ENCODE measurements around the gene SEC31A.

Gene SEC31A

DNA sequence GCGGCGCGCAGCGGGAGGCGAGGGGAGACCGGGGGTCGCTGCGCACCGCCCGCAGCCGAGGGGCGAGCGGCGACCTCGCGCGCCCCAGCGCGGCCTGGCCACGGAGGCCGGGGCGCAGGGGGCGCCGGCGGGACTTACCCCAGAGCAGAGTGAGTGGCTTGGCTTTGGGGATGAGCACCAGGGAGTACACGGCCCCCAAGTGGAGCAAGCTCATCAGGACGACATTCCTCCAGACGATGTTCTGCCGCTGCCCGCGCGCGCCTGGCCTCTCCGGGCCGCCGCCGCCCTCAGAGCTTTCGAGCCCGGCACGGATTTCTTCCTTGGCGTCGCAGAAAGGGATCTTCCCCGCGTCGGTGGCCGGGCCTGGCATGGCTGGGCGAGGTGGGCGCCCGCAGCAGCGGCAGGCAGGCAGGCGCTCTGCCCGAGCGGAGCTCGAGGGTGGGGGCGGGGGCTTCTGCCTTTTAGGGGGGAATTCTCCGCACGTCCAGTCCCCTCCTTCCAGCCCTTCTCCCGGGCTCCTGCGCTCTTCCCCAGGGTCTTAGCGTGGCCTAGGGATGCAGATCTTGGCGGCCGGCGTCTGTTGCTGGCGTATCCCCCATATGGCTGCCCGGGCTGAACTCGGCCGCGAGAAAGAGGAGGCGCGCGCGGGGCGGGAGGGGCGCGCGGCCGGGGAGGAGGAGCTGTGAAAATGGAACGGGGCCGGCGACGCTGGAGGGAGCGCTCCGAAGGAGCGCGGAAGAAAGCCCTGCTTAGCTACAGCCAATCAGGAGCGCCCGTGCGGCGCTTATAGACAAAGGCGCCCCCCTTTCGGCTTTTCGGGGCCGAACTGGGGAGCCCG lies 92.6 kb downstream of the SEC31A start, which contains the start of gene SCD5:
Gene SCD5 (minus strand): TSS at position 629 of the 838 bp plus-strand sequence. CDS start 259 bp downstream, at position 370.
- Histone ChIP-seq H3K9ac (ENCODE audit: low read length) (peak within 1 kb of the TSS; percentile 12), H3K36me3 (ENCODE audit: control insufficient read depth, insufficient read depth, low read length) (no peaks in the 10 kb centered on the region), H3K27me3 (ENCODE audit: control insufficient read depth, insufficient read depth, low read length) (peaks cover 29% of the 10 kb centered on the region), H3K9me3 (ENCODE audit: control insufficient read depth, low read length) (no peaks in the 10 kb centered on the region), H3K4me1 (ENCODE audit: control insufficient read depth, insufficient read depth, low read length) (peaks cover 17% of the 10 kb centered on the region), H3K4me3 (ENCODE audit: low read length) (peak within 1 kb of the TSS; percentile 5)

DNA sequence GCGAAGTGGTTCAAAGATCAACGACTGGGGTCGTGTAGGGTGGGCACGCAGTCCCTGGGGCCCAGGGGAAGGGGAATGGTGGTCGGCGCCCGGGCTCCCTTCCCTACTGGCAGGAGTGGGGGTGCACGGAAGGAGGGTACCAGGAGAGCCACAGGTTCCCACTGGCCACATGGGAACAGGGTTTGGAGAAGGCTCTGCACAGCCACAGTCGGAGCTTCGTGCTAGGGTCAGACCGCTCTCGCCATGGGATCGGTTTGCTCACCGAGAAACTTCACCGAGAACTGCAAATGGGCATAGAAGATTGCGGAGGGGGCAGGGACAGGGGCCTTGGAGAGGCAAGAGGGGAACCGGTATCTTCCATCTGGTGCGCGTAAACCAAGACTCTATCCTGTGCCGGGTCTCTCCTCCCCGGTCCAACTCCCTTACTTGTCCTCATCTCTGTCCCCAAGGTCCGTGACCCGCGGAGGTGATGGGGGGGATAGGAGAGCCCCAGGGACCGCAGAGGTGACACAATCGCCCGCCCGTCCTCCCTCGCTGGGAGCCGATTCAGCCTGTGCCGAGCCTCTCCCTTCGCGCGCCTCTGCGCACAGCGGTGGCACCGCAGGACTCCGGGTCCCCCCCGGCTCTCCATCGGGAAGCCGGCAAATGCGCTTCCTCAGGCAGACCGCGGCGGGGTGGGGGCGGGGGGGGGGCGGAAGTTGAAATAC lies 93.4 kb downstream of the SEC31A start:
- no peaks in the 10 kb centered on the region for H3K36me3 ChIP-seq (ENCODE audit: control insufficient read depth, insufficient read depth, low read length)
- H3K4me1 ChIP-seq (ENCODE audit: control insufficient read depth, insufficient read depth, low read length), result peaks cover 17% of the 10 kb centered on the region
- peaks cover 29% of the 10 kb centered on the region for H3K27me3 ChIP-seq (ENCODE audit: control insufficient read depth, insufficient read depth, low read length)
- no peaks in the 10 kb centered on the region for H3K9me3 ChIP-seq (ENCODE audit: control insufficient read depth, low read length)
- H3K9ac ChIP-seq (ENCODE audit: low read length), result no peak overlapping the region
- no peak overlapping the region for H3K4me3 ChIP-seq (ENCODE audit: low read length)

DNA sequence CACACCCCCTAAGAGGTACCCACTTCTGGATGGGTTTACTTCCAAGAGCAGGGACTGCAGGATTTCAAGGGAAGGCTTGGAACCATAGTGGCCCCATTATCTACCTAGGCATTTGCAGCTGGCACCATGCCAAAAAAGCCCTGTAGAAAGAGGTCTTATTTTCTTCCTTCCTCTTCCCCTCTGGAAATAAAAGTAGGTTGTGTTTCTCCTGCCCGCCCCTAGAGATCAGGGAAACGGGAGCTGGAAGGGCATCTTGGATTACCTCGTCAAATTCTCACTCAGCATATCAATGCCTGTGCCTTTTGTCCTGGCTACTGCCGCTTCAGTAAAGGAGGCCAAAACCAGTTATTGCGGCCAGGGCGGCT lies 93.9 kb downstream of the SEC31A start:
- no peaks in the 10 kb centered on the region for H3K9me3 ChIP-seq (ENCODE audit: control insufficient read depth, low read length)
- H3K27me3 ChIP-seq (ENCODE audit: control insufficient read depth, insufficient read depth, low read length), result peaks cover 29% of the 10 kb centered on the region
- no peak overlapping the region for H3K9ac ChIP-seq (ENCODE audit: low read length)
- no peak overlapping the region for H3K4me3 ChIP-seq (ENCODE audit: low read length)
- H3K36me3 ChIP-seq (ENCODE audit: control insufficient read depth, insufficient read depth, low read length), result no peaks in the 10 kb centered on the region
- peaks cover 17% of the 10 kb centered on the region for H3K4me1 ChIP-seq (ENCODE audit: control insufficient read depth, insufficient read depth, low read length)

DNA sequence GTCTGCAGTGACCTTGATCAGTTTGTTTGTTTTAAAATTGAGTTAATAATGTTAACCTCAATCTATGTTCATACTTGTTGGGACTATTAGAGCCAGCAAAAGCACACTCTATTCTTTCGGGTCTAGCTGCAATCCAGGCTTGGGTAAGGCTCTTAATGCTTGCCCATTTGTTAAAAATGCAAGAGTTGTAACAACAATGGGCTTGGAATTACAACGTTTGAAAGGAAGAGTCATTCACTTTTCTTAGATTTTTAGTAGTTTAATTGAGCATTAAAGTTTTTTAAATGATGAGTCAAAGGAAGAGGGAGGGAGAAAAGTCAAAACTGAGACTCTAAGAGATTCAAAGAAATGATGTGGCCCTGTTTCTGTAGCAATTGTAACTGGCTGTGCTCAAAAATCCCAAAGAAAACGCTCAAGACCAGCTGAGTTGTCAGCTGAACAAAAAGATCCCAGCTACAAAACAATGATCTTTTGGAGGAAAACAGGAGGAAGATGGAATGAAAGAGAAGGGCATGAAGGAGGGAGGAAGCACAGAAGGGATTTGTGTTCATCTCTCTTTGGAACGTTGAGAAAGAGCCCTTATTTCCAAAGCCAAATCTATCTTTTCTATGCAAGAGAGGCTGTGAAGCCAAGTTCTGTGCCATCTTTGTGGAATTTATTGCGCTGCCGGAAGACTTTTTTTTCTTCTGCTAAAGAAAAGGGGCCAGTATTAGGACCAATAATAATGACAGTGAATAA lies 97.9 kb downstream of the SEC31A start:
- Histone ChIP-seq H3K36me3 (ENCODE audit: control insufficient read depth, insufficient read depth, low read length) (no peaks in the 10 kb centered on the region), H3K4me1 (ENCODE audit: control insufficient read depth, insufficient read depth, low read length) (peaks cover 8% of the 10 kb centered on the region), H3K9me3 (ENCODE audit: control insufficient read depth, low read length) (no peaks in the 10 kb centered on the region), H3K9ac (ENCODE audit: low read length) (no peak overlapping the region), H3K4me3 (ENCODE audit: low read length) (no peak overlapping the region), H3K27me3 (ENCODE audit: control insufficient read depth, insufficient read depth, low read length) (peaks cover 11% of the 10 kb centered on the region)

DNA sequence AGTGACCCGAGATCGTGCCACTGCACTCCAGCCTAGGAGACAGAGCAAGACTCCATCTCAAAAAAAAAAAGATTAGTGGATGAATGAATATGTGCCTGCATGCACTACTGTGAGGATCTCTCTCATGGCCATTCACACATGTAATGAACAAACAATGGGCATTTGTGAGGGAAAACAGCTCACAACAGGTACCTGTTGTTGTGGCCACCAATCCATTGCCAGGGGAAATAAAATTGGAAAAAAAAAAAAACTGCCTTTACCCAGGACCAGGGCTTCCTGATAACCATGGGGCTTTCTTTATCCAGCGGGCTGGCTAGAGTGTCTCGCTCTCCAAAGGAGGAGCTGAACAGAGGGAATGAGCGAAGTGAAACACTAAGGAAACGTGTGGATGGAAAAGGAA lies 99.8 kb downstream of the SEC31A start:
- Histone ChIP-seq H3K27me3 (ENCODE audit: control insufficient read depth, insufficient read depth, low read length) (no peaks in the 10 kb centered on the region), H3K4me3 (ENCODE audit: low read length) (no peak overlapping the region), H3K36me3 (ENCODE audit: control insufficient read depth, insufficient read depth, low read length) (no peaks in the 10 kb centered on the region), H3K4me1 (ENCODE audit: control insufficient read depth, insufficient read depth, low read length) (no peaks in the 10 kb centered on the region), H3K9ac (ENCODE audit: low read length) (no peak overlapping the region), H3K9me3 (ENCODE audit: control insufficient read depth, low read length) (no peaks in the 10 kb centered on the region)

DNA sequence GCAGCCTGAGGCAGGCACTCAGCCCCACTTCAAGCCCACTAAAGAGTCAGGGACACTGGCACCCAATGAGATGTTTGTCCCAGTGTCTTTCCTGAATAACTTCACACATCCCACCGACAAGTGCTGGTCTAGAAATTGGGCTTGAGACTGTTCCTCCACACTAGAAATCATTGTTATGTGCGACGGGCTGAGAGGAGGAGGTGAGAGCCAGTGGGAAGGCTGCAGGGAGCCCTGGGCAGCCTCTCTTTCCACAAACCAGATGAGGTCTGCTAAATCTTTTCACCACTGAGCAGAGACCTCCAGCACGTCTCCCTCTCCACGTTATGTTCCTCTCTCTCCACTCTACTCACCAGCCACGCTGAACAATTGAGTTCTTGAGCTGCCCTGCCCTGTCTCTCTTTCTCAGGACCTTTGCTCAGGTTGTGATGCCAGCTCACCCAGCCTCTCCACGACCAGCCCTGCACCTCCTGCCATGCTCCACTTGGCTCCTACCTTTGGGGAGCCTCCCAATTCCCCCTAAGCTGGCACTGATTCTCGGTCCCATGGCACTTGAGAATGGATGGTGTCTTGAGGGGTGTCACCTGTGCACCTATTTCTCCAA lies 100.8 kb downstream of the SEC31A start:
- Histone ChIP-seq H3K4me1 (ENCODE audit: control insufficient read depth, insufficient read depth, low read length) (peaks cover 7% of the 10 kb centered on the region), H3K9me3 (ENCODE audit: control insufficient read depth, low read length) (no peaks in the 10 kb centered on the region), H3K9ac (ENCODE audit: low read length) (no peak overlapping the region), H3K27me3 (ENCODE audit: control insufficient read depth, insufficient read depth, low read length) (no peaks in the 10 kb centered on the region), H3K4me3 (ENCODE audit: low read length) (no peak overlapping the region), H3K36me3 (ENCODE audit: control insufficient read depth, insufficient read depth, low read length) (no peaks in the 10 kb centered on the region)

DNA sequence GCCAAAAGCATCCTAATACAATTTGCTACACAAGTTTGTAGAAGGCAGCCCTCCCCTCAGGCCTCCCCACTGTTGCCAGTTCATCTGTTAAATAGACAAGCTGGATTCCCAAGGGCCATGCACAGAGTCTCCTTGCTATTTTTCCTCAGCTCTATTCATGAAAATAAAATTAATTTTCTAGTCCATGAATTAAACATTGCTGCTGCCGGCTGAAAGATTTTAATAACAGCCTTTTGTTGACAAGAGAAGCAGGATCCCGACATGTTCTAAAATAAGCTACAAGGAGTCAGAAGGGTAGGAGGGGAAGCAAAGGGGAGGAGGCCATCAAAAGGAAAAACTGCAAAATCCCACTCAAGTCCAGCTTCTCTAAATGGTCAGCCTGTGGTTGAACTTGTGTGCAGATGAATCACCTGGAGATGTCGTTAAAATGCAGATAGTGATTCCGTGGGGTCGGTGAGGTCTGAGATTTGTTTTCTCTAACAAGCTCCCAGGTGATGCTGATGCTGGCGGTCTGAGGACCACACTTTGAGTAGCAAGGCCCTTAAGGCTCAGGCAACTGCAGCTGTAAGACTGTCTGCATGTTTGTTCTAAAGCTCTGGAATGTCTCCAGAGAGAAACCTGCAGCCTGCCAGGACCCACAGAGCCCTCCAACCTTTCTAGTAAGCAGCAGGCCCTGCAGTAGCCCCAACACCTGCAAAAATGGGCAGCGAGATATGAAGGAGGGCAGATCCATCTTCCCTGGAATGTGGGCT lies 101.8 kb downstream of the SEC31A start:
- H3K9me3 ChIP-seq (ENCODE audit: control insufficient read depth, low read length), result no peaks in the 10 kb centered on the region
- H3K4me1 ChIP-seq (ENCODE audit: control insufficient read depth, insufficient read depth, low read length), result peaks cover 11% of the 10 kb centered on the region
- no peak overlapping the region for H3K4me3 ChIP-seq (ENCODE audit: low read length)
- H3K36me3 ChIP-seq (ENCODE audit: control insufficient read depth, insufficient read depth, low read length), result no peaks in the 10 kb centered on the region
- no peaks in the 10 kb centered on the region for H3K27me3 ChIP-seq (ENCODE audit: control insufficient read depth, insufficient read depth, low read length)
- no peak overlapping the region for H3K9ac ChIP-seq (ENCODE audit: low read length)

DNA sequence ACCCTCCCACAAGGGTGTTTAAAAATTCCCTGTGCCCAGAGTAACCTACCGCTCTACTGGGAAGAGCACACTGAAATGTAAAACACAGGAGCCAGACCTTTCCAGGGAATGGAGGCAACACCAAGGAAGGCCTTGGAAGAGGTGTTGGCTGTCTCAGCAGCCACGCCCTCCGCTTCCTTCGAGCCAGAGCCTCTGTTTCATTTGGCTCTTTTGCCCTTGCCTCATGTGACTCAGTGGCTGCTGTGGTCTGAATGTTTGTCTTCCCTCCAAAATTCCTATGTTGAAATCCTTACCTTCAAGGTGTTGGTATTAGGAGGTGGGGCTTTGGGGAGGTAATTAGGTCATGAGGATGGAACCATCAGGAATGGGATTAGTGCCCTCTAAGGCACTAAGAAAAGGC lies 103.6 kb downstream of the SEC31A start:
- no peaks in the 10 kb centered on the region for H3K27me3 ChIP-seq (ENCODE audit: control insufficient read depth, insufficient read depth, low read length)
- no peaks in the 10 kb centered on the region for H3K36me3 ChIP-seq (ENCODE audit: control insufficient read depth, insufficient read depth, low read length)
- H3K9me3 ChIP-seq (ENCODE audit: control insufficient read depth, low read length), result no peaks in the 10 kb centered on the region
- H3K4me1 ChIP-seq (ENCODE audit: control insufficient read depth, insufficient read depth, low read length), result peaks cover 11% of the 10 kb centered on the region
- H3K9ac ChIP-seq (ENCODE audit: low read length), result no peak overlapping the region
- no peak overlapping the region for H3K4me3 ChIP-seq (ENCODE audit: low read length)

DNA sequence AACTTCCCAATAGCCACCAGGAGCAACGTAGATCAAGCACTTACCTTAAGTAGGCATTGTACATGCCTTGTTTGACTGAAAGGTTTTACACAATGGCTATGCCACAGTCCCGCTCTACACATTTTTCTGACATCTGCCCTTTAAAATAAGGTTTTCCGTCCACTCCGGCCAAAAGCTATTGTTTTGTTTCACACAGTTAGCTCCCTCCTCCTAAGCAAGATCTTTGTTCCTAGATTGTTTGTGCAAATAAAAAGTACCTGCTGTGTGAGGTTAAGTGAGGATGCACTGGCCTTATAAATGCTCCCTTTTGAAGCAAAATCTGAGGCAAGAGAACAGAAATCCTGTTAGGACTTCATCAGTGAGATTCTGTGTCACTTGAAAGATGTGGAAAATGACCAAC lies 104.1 kb downstream of the SEC31A start:
- no peaks in the 10 kb centered on the region for H3K36me3 ChIP-seq (ENCODE audit: control insufficient read depth, insufficient read depth, low read length)
- no peak overlapping the region for H3K4me3 ChIP-seq (ENCODE audit: low read length)
- H3K27me3 ChIP-seq (ENCODE audit: control insufficient read depth, insufficient read depth, low read length), result no peaks in the 10 kb centered on the region
- H3K9me3 ChIP-seq (ENCODE audit: control insufficient read depth, low read length), result no peaks in the 10 kb centered on the region
- H3K9ac ChIP-seq (ENCODE audit: low read length), result no peak overlapping the region
- peaks cover 11% of the 10 kb centered on the region for H3K4me1 ChIP-seq (ENCODE audit: control insufficient read depth, insufficient read depth, low read length)

DNA sequence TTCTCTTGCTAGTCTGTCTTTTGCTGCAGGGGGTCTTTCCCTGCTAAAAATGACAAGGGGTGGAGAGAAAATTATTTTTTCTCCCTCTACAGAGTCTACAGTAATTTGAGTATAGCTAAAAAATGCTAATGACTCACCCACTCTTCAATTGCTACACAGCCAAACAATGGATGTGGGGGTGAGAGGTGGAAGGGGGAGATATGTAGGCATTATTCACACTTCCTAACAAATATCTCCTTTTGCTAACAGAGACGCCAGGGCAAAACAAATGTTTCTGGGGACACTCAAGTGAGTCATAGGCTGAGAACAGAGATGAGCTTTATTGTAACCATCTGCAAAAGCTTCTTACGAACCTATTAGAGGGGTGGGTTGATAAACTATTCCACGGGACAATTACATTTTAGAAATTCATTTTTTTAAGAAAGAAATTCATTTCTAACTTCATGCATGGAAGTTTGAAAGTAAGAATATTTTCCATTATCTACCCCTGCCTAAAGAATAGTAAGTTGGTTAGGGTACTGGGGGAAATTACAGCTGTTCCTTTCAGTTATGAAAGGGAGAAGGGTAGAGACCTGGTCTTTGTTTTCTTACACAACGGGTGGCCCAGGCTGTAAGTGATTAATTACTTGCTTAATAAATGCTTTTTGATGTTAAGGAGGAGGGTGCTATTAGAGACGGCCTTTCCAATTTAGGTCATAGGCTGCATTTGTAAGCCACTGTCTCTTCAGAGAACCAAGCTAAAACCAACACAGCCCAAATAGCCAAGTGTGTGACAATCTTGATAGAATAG lies 105.1 kb downstream of the SEC31A start:
- Histone ChIP-seq H3K9ac (ENCODE audit: low read length) (no peak overlapping the region), H3K4me1 (ENCODE audit: control insufficient read depth, insufficient read depth, low read length) (peaks cover 11% of the 10 kb centered on the region), H3K36me3 (ENCODE audit: control insufficient read depth, insufficient read depth, low read length) (no peaks in the 10 kb centered on the region), H3K4me3 (ENCODE audit: low read length) (no peak overlapping the region), H3K27me3 (ENCODE audit: control insufficient read depth, insufficient read depth, low read length) (no peaks in the 10 kb centered on the region), H3K9me3 (ENCODE audit: control insufficient read depth, low read length) (no peaks in the 10 kb centered on the region)

Data from mucosa of stomach (tissue), 1 donor.